ENCODE measurements around the gene ETFA. TPM values are rescaled to one million over a fixed set of nuclear protein-coding genes. Genes with fewer than 3 reads are reported as not detected.

ETFA gene
- total and polyA plus RNA-seq, 9 of the 15 experiments (the other 6 are each of a cell fraction or from before 2014, with no cell fraction given) = 130 to 543 (median 232) TPM

DNA sequence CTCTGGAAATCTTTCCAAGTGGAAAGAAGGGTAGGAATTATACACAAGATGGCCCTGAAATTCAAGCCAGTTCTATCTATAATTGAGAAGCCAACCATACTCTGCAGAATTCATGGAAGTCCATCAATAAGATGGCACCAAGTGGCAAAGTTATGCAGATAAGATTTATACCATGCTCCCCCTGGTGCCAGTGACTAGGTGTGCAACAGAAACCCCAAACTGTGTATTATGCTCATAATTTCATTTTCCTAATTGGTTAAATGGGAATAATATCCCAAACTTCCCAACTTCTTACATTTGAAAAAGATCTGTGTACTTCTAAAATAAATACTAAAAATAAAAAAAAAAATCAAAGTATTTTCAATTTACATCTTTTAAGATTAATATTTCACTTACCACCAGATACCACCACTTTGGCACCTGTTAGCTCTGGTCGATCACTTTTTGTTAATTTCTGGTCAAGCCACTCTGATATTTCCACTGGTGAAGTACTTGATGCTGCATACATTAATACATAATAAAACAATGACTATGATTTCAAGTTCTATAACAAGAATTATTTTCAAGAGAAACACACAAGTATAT lies 25.9 kb downstream of the ETFA start:
- no peak for TF ChIP-seq MCM5 (IDR thresholded peaks at IDR 0.05; ENCODE audit: low read depth)
- TF ChIP-seq, protein P1, sequence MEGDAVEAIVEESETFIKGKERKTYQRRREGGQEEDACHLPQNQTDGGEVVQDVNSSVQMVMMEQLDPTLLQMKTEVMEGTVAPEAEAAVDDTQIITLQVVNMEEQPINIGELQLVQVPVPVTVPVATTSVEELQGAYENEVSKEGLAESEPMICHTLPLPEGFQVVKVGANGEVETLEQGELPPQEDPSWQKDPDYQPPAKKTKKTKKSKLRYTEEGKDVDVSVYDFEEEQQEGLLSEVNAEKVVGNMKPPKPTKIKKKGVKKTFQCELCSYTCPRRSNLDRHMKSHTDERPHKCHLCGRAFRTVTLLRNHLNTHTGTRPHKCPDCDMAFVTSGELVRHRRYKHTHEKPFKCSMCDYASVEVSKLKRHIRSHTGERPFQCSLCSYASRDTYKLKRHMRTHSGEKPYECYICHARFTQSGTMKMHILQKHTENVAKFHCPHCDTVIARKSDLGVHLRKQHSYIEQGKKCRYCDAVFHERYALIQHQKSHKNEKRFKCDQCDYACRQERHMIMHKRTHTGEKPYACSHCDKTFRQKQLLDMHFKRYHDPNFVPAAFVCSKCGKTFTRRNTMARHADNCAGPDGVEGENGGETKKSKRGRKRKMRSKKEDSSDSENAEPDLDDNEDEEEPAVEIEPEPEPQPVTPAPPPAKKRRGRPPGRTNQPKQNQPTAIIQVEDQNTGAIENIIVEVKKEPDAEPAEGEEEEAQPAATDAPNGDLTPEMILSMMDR (IDR thresholded peaks at IDR 0.05 in 2 of 3, conservative IDR thresholded peaks at IDR 0.05 in 1 of 3; ENCODE audit: insufficient read depth in 2 of 3, low read depth in 1 of 3, low read length in 3 of 3) = peak in 2 of 3 experiments; percentile 35; a peak in 3 of 6 replicates
- TF ChIP-seq ZNF184 (CRISPR knock-in tag; IDR thresholded peaks at IDR 0.05) = no peak
- TF ChIP-seq ZNF316 (IDR thresholded peaks at IDR 0.05) = no peak
- DNase-seq (ENCODE audit: extremely low read depth in 1 of 4, low spot score in 3 of 4) = peak in 2 of 4 experiments; percentile 20 to 21
- in situ Hi-C loops (cut with MboI) = no loop called here
- Histone ChIP-seq H4K20me1 (replicated peaks; ENCODE audit: control insufficient read depth, insufficient read depth, low read length) (0 out of 2 replicates have a peak, but pooled peaks cover 3% of the 10 kb centered on the region), H3K9me3 (replicated peaks; ENCODE audit: control insufficient read depth, insufficient read depth, low read depth, low read length) (no peaks in the 10 kb centered on the region), H2AFZ (ENCODE audit: low read depth, low read length) (no peak overlapping the region), H3K9ac (ENCODE audit: insufficient read depth in 1 of 2, low read depth in 2 of 2, low read length in 2 of 2) (no peak overlapping the region), H3K27ac (ENCODE audit: extremely low read depth, low read depth, low read length) (no peak overlapping the region), H3K27me3 (ENCODE audit: control insufficient read depth in 2 of 2, insufficient read depth in 2 of 2, low read length in 2 of 2) (no peaks in the 10 kb centered on the region), H3K4me1 (replicated peaks in 1 of 2; ENCODE audit: control insufficient read depth in 2 of 2, insufficient read depth in 2 of 2, low read length in 2 of 2) (peaks cover 0 to 7% of the 10 kb centered on the region in 2 experiments; a peak in 2 of 5 replicates), H3K9me1 (ENCODE audit: control insufficient read depth, insufficient read depth, low read length) (no peaks in the 10 kb centered on the region), H3K79me2 (ENCODE audit: control insufficient read depth, insufficient read depth, low read length) (0 out of 3 replicates have a peak, but pooled peaks cover 7% of the 10 kb centered on the region), H3K36me3 (ENCODE audit: control insufficient read depth, insufficient read depth, low read length) (peaks cover 86% of the 10 kb centered on the region), H3K4me3 (no peak overlapping the region), H3K4me2 (ENCODE audit: insufficient read depth, low read length) (no peak overlapping the region)
- WGBS (ENCODE audit: insufficient coverage, low coverage, missing lambda C conversion rate) = 94% methylated on average over 1 of the region's 1 CpG
- FAIRE-seq = no peak
- ATAC-seq = no peak
- intact Hi-C loops (cut with micrococcal nuclease) = no loop called here
- ChIA-PET POLR2A (interaction anchor here (1.0 kb wide), 2 partner anchors 11 to 39 kb away, joined by 3 read pairs; no protein-coding TSS in a partner anchor), CTCF (ENCODE audit: low intra/inter-chr PET ratio) (no interaction called here)
- no TSS peak for BruUV-seq (replicated peaks)
